H1 (cell line): Measurements from ENCODE around the gene BDKRB1. TPM values are rescaled to one million over a fixed set of nuclear protein-coding genes. Genes with fewer than 3 reads are reported as not detected.

Experiments used
- polyA plus RNA-seq, 7 experiments: library from polyadenylated mRNA; depleted of rRNA in 3 of 7; stranded (reverse) in 5 of 7; unstranded in 2 of 7; fragments of >200 nt in 5 of 7; fragments of 200-250 nt in 2 of 7; gene quantifications; 1 replicate in 5 of 7; 2 replicates in 1 of 7; 4 replicates in 1 of 7; pipeline versions ENCODE4 v1.2.1 to v1.2.3, GENCODE V29; 2011 to 2013; ENCODE audit warnings: missing spikeins in 2 of 7, mixed read lengths in 2 of 7
- small RNA-seq: library from polyadenylated mRNA; stranded (forward); fragments of <200 nt; extraction: miRNeasy Mini kit (QIAGEN cat#:217004); gene quantifications from one replicate; pipeline ENCODE3, GENCODE V24; 2013; ENCODE audit not compliant: insufficient read depth
- total RNA-seq: library from RNA; stranded (reverse); fragmentation: NEBNext Ultra II Directional; extraction: Animal tissue kit (Norgen Biotek cat#: 25700); gene quantifications from 2 replicates; pipeline ENCODE4 v1.2.1, GENCODE V29; 2021

The BDKRB1 gene
- total and polyA plus RNA-seq, 2 of the 8 experiments (the other 6 are each of a cell fraction or from before 2014, with no cell fraction given) = 0.27 TPM; not detected in 1

Small RNA genes within 50 kb of the gene (small RNA-seq; reads per million reads assigned to genes)
- gene CKS1BP1 = not detected

Other genes starting within 250 kb of the BDKRB1 start
- gene C14orf132, start 216.8 kb upstream of the BDKRB1 start, total RNA-seq = 32.0 and 32.5 TPM in 2 replicates
- 11.7 and 16.6 TPM in 2 replicates for gene C14orf132, start 216.8 kb upstream of the BDKRB1 start, polyA plus RNA-seq (2011; rRNA removed)
- 0.13 TPM in 2 replicates for gene BDKRB2, start 51.4 kb upstream of the BDKRB1 start, total RNA-seq
- gene BDKRB2, start 51.4 kb upstream of the BDKRB1 start, polyA plus RNA-seq (2011; rRNA removed) = 0.21 and 0.24 TPM in 2 replicates
- gene ATG2B, start 107.1 kb downstream of the BDKRB1 start, total RNA-seq = 14.2 and 14.4 TPM in 2 replicates
- 3.8 and 4.6 TPM in 2 replicates for gene ATG2B, start 107.1 kb downstream of the BDKRB1 start, polyA plus RNA-seq (2011; rRNA removed)
- 32.8 and 37.1 TPM in 2 replicates for gene GSKIP, start 107.3 kb downstream of the BDKRB1 start, total RNA-seq
- 9.5 and 20.3 TPM in 2 replicates for gene GSKIP, start 107.3 kb downstream of the BDKRB1 start, polyA plus RNA-seq (2011; rRNA removed)
- gene AK7, start 135.9 kb downstream of the BDKRB1 start, total RNA-seq = 7.0 and 8.0 TPM in 2 replicates
- gene AK7, start 135.9 kb downstream of the BDKRB1 start, polyA plus RNA-seq (2011; rRNA removed) = 2.9 and 3.9 TPM in 2 replicates
- 234 and 239 TPM in 2 replicates for gene PAPOLA, start 246.2 kb downstream of the BDKRB1 start, total RNA-seq
- 81.9 and 163 TPM in 2 replicates for gene PAPOLA, start 246.2 kb downstream of the BDKRB1 start, polyA plus RNA-seq (2011; rRNA removed)